PC-3 (cell line): ENCODE data around the gene GRB10. TPM values are rescaled to one million over a fixed set of nuclear protein-coding genes. Genes with fewer than 3 reads are reported as not detected.

Experiments
- ATAC-seq: fragments of 200-7000 bp; cut with Tn5 transposase; 2 replicates; pipeline ENCODE4 v1.9.1; 2020; ENCODE audit warnings: mild to moderate bottlenecking, moderate library complexity
- BruUV-seq: library from RNA; stranded (reverse); fragments of 400-500 nt; replicated peaks from 2 replicates; lab custom pipeline; 2021; lab: Mats Ljungman, UMichigan
- CTCF ChIA-PET: fragments of 300-600 bp; sonication (Branson Sonifier 250); formaldehyde crosslinking; loops from one replicate; lab custom pipeline; 2022; ENCODE audit warnings: antibody characterized with exemption; lab: Charles Lee
- POLR2A ChIA-PET: fragments of 300-600 bp; sonication (Branson Sonifier 250); formaldehyde crosslinking; loops from one replicate; lab custom pipeline; 2022; ENCODE audit warnings: antibody characterized with exemption; ENCODE audit not compliant: unreplicated experiment; lab: Charles Lee
- DNase-seq: peaks from one replicate; pipeline ENCODE4 v3.0.0-alpha.2; 2015
- H2AFZ ChIP-seq: fragments of 300-600 bp; sonication (generic); 2 replicates; pipeline ENCODE4 v1.6.0; 2016; ENCODE audit warnings: antibody characterized with exemption, low read length
- H3F3A ChIP-seq: fragments of 300-600 bp; sonication (generic); one replicate; pipeline ENCODE4 v1.6.0; 2017; ENCODE audit warnings: antibody characterized with exemption, low read length, control low read depth, mild to moderate bottlenecking; ENCODE audit not compliant: unreplicated experiment
- H3K27ac ChIP-seq: fragments of 300-600 bp; sonication (generic); 2 replicates; pipeline ENCODE4 v1.5.1; 2016; ENCODE audit warnings: mild to moderate bottlenecking, low read length
- H3K27me3 ChIP-seq: fragments of 300-600 bp; sonication (generic); 2 replicates; pipeline ENCODE4 v1.6.1; 2016; ENCODE audit warnings: low read length, mixed read lengths
- H3K36me3 ChIP-seq: fragments of 300-600 bp; sonication (generic); 2 replicates; pipeline ENCODE4 v1.6.1; 2016; ENCODE audit warnings: low read depth, mixed run types, low read length, mixed read lengths
- H3K4me1 ChIP-seq: fragments of 300-600 bp; sonication (generic); 2 replicates; pipeline ENCODE4 v1.5.1; 2016; ENCODE audit warnings: low read length; ENCODE audit not compliant: insufficient read depth
- H3K4me2 ChIP-seq: fragments of 300-600 bp; sonication (generic); 2 replicates; pipeline ENCODE4 v1.6.0; 2016; ENCODE audit warnings: low read length
- H3K4me3 ChIP-seq: fragments of 300-600 bp; sonication (generic); 2 replicates; pipeline ENCODE4 v1.5.1; 2016; ENCODE audit warnings: mild to moderate bottlenecking, low read length, mixed read lengths
- H3K79me2 ChIP-seq: fragments of 300-600 bp; sonication (generic); 2 replicates; pipeline ENCODE4 v1.6.1; 2017; ENCODE audit warnings: low read length, mixed read lengths
- H3K9ac ChIP-seq: fragments of 300-600 bp; sonication (generic); 2 replicates; pipeline ENCODE4 v1.6.0; 2016; ENCODE audit warnings: mild to moderate bottlenecking, low read length
- H3K9me2 ChIP-seq: fragments of 300-600 bp; sonication (generic); replicated peaks from 2 replicates; pipeline ENCODE4 v1.6.1; 2016; ENCODE audit warnings: mixed run types, low read length, mixed read lengths
- H3K9me3 ChIP-seq: fragments of 300-600 bp; sonication (generic); 2 replicates; pipeline ENCODE4 v1.6.1; 2016; ENCODE audit warnings: low read length, mixed read lengths
- H4K20me1 ChIP-seq: fragments of 300-600 bp; sonication (generic); 2 replicates; pipeline ENCODE4 v1.6.1; 2016; ENCODE audit warnings: low read length, mixed read lengths
- EZH2 ChIP-seq: fragments of 300-600 bp; sonication (generic); IDR thresholded peaks from one replicate; pipeline ENCODE4 v1.6.1; 2017; ENCODE audit warnings: antibody characterized with exemption, mild to moderate bottlenecking, low read length; ENCODE audit not compliant: unreplicated experiment
- EZH2phosphoT487 ChIP-seq: fragments of 300-600 bp; sonication (generic); IDR thresholded peaks from 2 replicates; pipeline ENCODE4 v1.6.1; 2018; ENCODE audit warnings: mild to moderate bottlenecking, antibody characterized with exemption, low read length, borderline replicate concordance
- intact Hi-C: fragments of 100-400 bp; cut with micrococcal nuclease; formaldehyde crosslinking; loops from 2 replicates; pipeline ENCODE4 v1.9.0; 2023
- total RNA-seq: library from RNA; depleted of rRNA; stranded (reverse); fragments of >200 nt; gene quantifications from 2 replicates; pipeline ENCODE4 v1.2.3, GENCODE V29; 2014
- TF ChIP-seq, protein P1 (sequence below): fragments of 300-600 bp; sonication (generic); conservative IDR thresholded peaks from 2 replicates; pipeline ENCODE4 v1.5.1; 2017; ENCODE audit warnings: antibody characterized with exemption, low read depth, mild to moderate bottlenecking, low read length

Gene GRB10
- total RNA-seq, 1 experiment from 2014 or later: 61.3 TPM

DNA sequence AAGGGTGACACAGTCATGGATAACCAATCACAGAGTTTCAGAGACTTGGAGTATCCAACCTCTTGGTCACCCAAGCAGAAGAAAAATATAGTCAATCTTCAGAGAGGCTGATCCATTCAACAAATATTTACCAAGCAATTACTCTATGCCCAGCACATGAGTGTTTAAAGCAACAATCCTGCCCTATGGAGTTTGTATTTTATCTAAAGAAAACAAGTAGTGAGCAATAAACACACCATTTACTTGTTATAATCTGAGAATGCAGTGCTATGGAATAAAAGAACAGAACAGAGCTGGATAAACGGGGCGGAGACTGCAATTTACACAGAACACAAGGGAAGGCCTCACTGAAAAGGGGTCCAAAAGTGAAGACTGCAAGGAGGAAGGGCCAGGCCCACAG, 63.8 kb downstream of the GRB10 start:
- Histone ChIP-seq H3K27ac (no peak overlapping the region), H2AFZ (no peak overlapping the region), H4K20me1 (0 out of 2 replicates have a peak, but pooled peaks cover 4% of the 10 kb centered on the region), H3K9ac (no peak overlapping the region), H3F3A (no peaks in the 10 kb centered on the region), H3K4me2 (no peak overlapping the region), H3K4me1 (peaks cover 37% of the 10 kb centered on the region), H3K9me3 (no peaks in the 10 kb centered on the region), H3K27me3 (no peaks in the 10 kb centered on the region), H3K9me2 (0 out of 2 replicates have a peak, but pooled peaks cover 1% of the 10 kb centered on the region), H3K36me3 (no peaks in the 10 kb centered on the region), H3K79me2 (peaks cover 61% of the 10 kb centered on the region), H3K4me3 (no peak overlapping the region)
- ATAC-seq (peak; percentile 56), DNase-seq (peak; percentile 34)
- BruUV-seq: no TSS peak
- no peak for TF ChIP-seq EZH2phosphoT487
- TF ChIP-seq EZH2: no peak
- TF ChIP-seq, protein P1, sequence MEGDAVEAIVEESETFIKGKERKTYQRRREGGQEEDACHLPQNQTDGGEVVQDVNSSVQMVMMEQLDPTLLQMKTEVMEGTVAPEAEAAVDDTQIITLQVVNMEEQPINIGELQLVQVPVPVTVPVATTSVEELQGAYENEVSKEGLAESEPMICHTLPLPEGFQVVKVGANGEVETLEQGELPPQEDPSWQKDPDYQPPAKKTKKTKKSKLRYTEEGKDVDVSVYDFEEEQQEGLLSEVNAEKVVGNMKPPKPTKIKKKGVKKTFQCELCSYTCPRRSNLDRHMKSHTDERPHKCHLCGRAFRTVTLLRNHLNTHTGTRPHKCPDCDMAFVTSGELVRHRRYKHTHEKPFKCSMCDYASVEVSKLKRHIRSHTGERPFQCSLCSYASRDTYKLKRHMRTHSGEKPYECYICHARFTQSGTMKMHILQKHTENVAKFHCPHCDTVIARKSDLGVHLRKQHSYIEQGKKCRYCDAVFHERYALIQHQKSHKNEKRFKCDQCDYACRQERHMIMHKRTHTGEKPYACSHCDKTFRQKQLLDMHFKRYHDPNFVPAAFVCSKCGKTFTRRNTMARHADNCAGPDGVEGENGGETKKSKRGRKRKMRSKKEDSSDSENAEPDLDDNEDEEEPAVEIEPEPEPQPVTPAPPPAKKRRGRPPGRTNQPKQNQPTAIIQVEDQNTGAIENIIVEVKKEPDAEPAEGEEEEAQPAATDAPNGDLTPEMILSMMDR: no peak
- intact Hi-C loops: no loop called here
- ChIA-PET POLR2A (interaction anchor here (0.6 kb wide), 1 partner anchor 81 kb away, joined by 3 read pairs; no protein-coding TSS in a partner anchor), CTCF (no interaction called here)

DNA sequence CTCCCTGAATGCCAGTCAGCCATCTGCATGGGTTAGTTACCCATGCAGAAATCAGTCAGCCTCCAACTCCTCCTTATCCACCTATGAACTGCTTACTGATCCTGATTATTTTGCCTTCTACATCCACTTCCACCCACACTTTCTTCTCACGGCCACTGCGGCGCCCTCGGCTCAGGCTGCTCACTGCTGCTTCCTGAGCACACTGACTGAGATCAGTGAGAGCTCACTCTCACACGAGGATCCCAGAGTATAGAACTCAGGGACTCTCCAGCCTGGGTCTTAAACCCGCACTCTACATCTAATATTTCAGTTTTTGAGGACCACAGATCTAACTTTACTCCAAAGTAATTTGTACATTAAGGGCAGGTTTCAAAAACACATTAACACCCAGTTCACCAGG, 64.4 kb downstream of the GRB10 start:
- Histone ChIP-seq H2AFZ (no peak overlapping the region), H3K9me3 (no peaks in the 10 kb centered on the region), H4K20me1 (0 out of 2 replicates have a peak, but pooled peaks cover 4% of the 10 kb centered on the region), H3K27ac (no peak overlapping the region), H3K4me2 (no peak overlapping the region), H3K27me3 (no peaks in the 10 kb centered on the region), H3K9me2 (0 out of 2 replicates have a peak, but pooled peaks cover 3% of the 10 kb centered on the region), H3K4me3 (no peak overlapping the region), H3K9ac (no peak overlapping the region), H3K36me3 (no peaks in the 10 kb centered on the region), H3F3A (no peaks in the 10 kb centered on the region), H3K4me1 (peaks cover 37% of the 10 kb centered on the region), H3K79me2 (peaks cover 67% of the 10 kb centered on the region)
- intact Hi-C loops: no loop called here
- TF ChIP-seq, protein P1: no peak
- no peak for TF ChIP-seq EZH2phosphoT487
- no peak for TF ChIP-seq EZH2
- no peak for ATAC-seq
- no TSS peak for BruUV-seq
- no peak for DNase-seq
- ChIA-PET POLR2A (no interaction called here), CTCF (no interaction called here)

DNA sequence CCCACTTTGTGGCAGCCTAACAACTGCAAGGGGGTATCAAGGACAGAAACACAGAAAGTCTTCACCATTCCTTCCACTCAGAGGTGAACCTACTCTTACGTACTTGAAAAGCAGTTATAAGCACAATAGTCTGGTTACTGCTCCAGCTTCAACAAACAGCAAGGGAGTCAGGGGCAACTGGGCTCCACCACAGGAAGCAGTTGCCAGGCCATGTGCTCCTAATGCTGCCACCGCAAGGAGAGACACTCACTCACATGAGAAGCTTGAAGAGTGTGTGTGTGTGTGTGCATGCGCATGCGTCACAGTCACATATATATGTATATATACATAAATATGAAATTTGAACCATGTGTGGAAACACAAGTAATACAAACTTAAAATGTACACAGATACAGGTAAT, 65.5 kb downstream of the GRB10 start:
- H3K79me2 ChIP-seq: peaks cover 76% of the 10 kb centered on the region
- POLR2A ChIA-PET: no interaction called here
- H4K20me1 ChIP-seq: 0 out of 2 replicates have a peak, but pooled peaks cover 5% of the 10 kb centered on the region
- H2AFZ ChIP-seq: no peak overlapping the region
- H3K9me3 ChIP-seq: no peaks in the 10 kb centered on the region
- no peaks in the 10 kb centered on the region for H3F3A ChIP-seq
- no peak for TF ChIP-seq EZH2
- TF ChIP-seq EZH2phosphoT487: no peak
- TF ChIP-seq, protein P1: no peak
- H3K36me3 ChIP-seq: no peaks in the 10 kb centered on the region
- no peaks in the 10 kb centered on the region for H3K27me3 ChIP-seq
- peaks cover 45% of the 10 kb centered on the region for H3K4me1 ChIP-seq
- no peak overlapping the region for H3K27ac ChIP-seq
- CTCF ChIA-PET: no interaction called here
- no peak overlapping the region for H3K4me2 ChIP-seq
- ATAC-seq (no peak), DNase-seq (no peak)
- H3K9me2 ChIP-seq: 0 out of 2 replicates have a peak, but pooled peaks cover 3% of the 10 kb centered on the region
- intact Hi-C loops: no loop called here
- H3K9ac ChIP-seq: no peak overlapping the region
- H3K4me3 ChIP-seq: no peak overlapping the region
- no TSS peak for BruUV-seq
